SH-SY5Y (cell line): ENCODE results near the gene PAQR8.

ENCODE experiments used
- GATA2 ChIP-seq: IDR thresholded peaks from 2 replicates; pipeline ENCODE4 v1.6.1; 2011; ENCODE audit warnings: mild to moderate bottlenecking, low read depth, low read length
- GATA3 ChIP-seq: IDR thresholded peaks from 2 replicates; pipeline ENCODE4 v1.6.1; 2011; ENCODE audit warnings: low read depth, mild to moderate bottlenecking, low read length, moderate library complexity

GRCh38 chr6:52373151-52373690 lies 11.3 kb downstream of the PAQR8 start:
- TF ChIP-seq GATA2 (no peak), GATA3 (no peak)
